HepG2 (cell line): ENCODE measurements around the gene TTC38. TPM values are rescaled to one million over a fixed set of nuclear protein-coding genes. Genes with fewer than 3 reads are reported as not detected.

ENCODE experiments used
- ATF3 ChIP-seq: sonication (generic); formaldehyde crosslinking; IDR thresholded peaks from 2 replicates; pipeline ENCODE4 v1.4.0; 2020; ENCODE audit warnings: missing genetic modification reagents
- CTCF ChIP-seq: sonication (generic); formaldehyde crosslinking; IDR thresholded peaks from 2 replicates; pipeline ENCODE4 v1.5.0; 2020; ENCODE audit warnings: mild to moderate bottlenecking, missing genetic modification reagents, moderate library complexity
- NFYC ChIP-seq: IDR thresholded peaks from 2 replicates; pipeline ENCODE4 v1.6.1; 2016; ENCODE audit warnings: missing genetic modification reagents, missing compliant biosample characterization
- PBX3 ChIP-seq: sonication (generic); formaldehyde crosslinking; IDR thresholded peaks from 2 replicates; pipeline ENCODE4 v1.8.1; 2023; ENCODE audit warnings: missing genetic modification reagents, inconsistent platforms, borderline replicate concordance
- RARG ChIP-seq: sonication (generic); formaldehyde crosslinking; IDR thresholded peaks from 2 replicates; pipeline ENCODE4 v1.4.0; 2020; ENCODE audit warnings: low read depth, mild to moderate bottlenecking, missing genetic modification reagents
- RELA ChIP-seq: sonication (generic); formaldehyde crosslinking; IDR thresholded peaks from 2 replicates; pipeline ENCODE4 v1.4.0; 2020; ENCODE audit warnings: missing genetic modification reagents
- SMAD1 ChIP-seq: sonication (generic); formaldehyde crosslinking; IDR thresholded peaks from 2 replicates; pipeline ENCODE4 v1.4.0; 2020; ENCODE audit warnings: missing genetic modification reagents, low read depth, mild to moderate bottlenecking, borderline replicate concordance
- SMYD3 ChIP-seq: sonication (generic); formaldehyde crosslinking; IDR thresholded peaks from 2 replicates; pipeline ENCODE4 v1.8.1; 2023; ENCODE audit warnings: mild to moderate bottlenecking, missing genetic modification reagents
- SP140L ChIP-seq: sonication (generic); formaldehyde crosslinking; IDR thresholded peaks from 2 replicates; pipeline ENCODE4 v1.4.0; 2020; ENCODE audit warnings: missing genetic modification reagents, borderline replicate concordance
- STAG1 ChIP-seq: sonication (generic); formaldehyde crosslinking; IDR thresholded peaks from 2 replicates; pipeline ENCODE4 v1.4.0; 2020; ENCODE audit warnings: missing genetic modification reagents
- ZFP91 ChIP-seq: sonication (generic); formaldehyde crosslinking; IDR thresholded peaks from 2 replicates; pipeline ENCODE4 v1.9.0; 2022; ENCODE audit warnings: missing genetic modification reagents, mild to moderate bottlenecking, borderline replicate concordance
- ZNF235 ChIP-seq: sonication (generic); formaldehyde crosslinking; IDR thresholded peaks from 2 replicates; pipeline ENCODE4 v1.8.1; 2023; ENCODE audit warnings: mild to moderate bottlenecking, missing genetic modification reagents, borderline replicate concordance
- ZNF280B ChIP-seq: sonication (generic); formaldehyde crosslinking; IDR thresholded peaks from 2 replicates; pipeline ENCODE4 v1.5.0; 2020; ENCODE audit warnings: missing genetic modification reagents, mild to moderate bottlenecking, borderline replicate concordance
- ZNF296 ChIP-seq: sonication (generic); formaldehyde crosslinking; conservative IDR thresholded peaks from 2 replicates; pipeline ENCODE4 v1.5.0; 2020; ENCODE audit warnings: mild to moderate bottlenecking, missing genetic modification reagents
- ZNF343 ChIP-seq: sonication (generic); formaldehyde crosslinking; IDR thresholded peaks from 2 replicates; pipeline ENCODE4 v1.4.0; 2020; ENCODE audit warnings: mild to moderate bottlenecking, missing genetic modification reagents
- ZNF362 ChIP-seq: sonication (generic); formaldehyde crosslinking; IDR thresholded peaks from 2 replicates; pipeline ENCODE4 v1.4.0; 2020; ENCODE audit warnings: missing genetic modification reagents, mild to moderate bottlenecking, borderline replicate concordance
- ZNF557 ChIP-seq: sonication (generic); formaldehyde crosslinking; IDR thresholded peaks from 2 replicates; pipeline ENCODE4 v1.4.0; 2020; ENCODE audit warnings: missing genetic modification reagents
- ZNF564 ChIP-seq: sonication (generic); formaldehyde crosslinking; IDR thresholded peaks from 2 replicates; pipeline ENCODE4 v1.8.1; 2023; ENCODE audit warnings: mild to moderate bottlenecking, missing genetic modification reagents
- polyA plus RNA-seq, 8 experiments: library from polyadenylated mRNA; depleted of rRNA in 3 of 8; stranded (reverse) in 7 of 8; unstranded in 1 of 8; fragments of >200 nt; fragmentation: Illumina TruSeq in 4 of 8; extraction: Trizol in 4 of 8; gene quantifications; 2 replicates each; pipeline versions ENCODE4 v1.2.1 to v1.2.3, GENCODE V29; 2011 to 2016; ENCODE audit warnings: low read depth in 4 of 8, missing spikeins in 1 of 8, mixed read lengths in 1 of 8; ENCODE audit not compliant: insufficient read depth in 1 of 8
- total RNA-seq, 5 experiments: library from RNA; depleted of rRNA; stranded (reverse); fragments of >200 nt; fragmentation: Illumina TruSeq; extraction: Trizol; gene quantifications; 2 replicates each; pipeline ENCODE4 v1.2.3, GENCODE V29; 2016; ENCODE audit warnings: low read depth in 1 of 5

Gene TTC38
- total and polyA plus RNA-seq, 2 of the 13 experiments (the other 11 are each of a cell fraction or from before 2014, with no cell fraction given): 101 to 105 TPM

- peak; percentile 76; the same call in 1 of the 2 replicates for TF ChIP-seq ZNF564 (CRISPR knock-in tag)
- TF ChIP-seq PBX3: no peak
- peak; percentile 60 for TF ChIP-seq RELA (CRISPR knock-in tag)
- no peak for TF ChIP-seq RARG
- 0 out of 2 replicates have a peak, but pooled peaks have one; percentile 5 for TF ChIP-seq CTCF (CRISPR knock-in tag)
- no peak for TF ChIP-seq ZNF557
- TF ChIP-seq ZFP91: peak; percentile 87; the same call in 1 of the 2 replicates
- TF ChIP-seq SMYD3 (CRISPR knock-in tag): no peak; the same call in 1 of the 2 replicates
- no peak for TF ChIP-seq STAG1
- TF ChIP-seq ZNF362 (CRISPR knock-in tag): 0 out of 2 replicates have a peak, but pooled peaks have one; percentile 28
- peak; percentile 87; the same call in 1 of the 2 replicates for TF ChIP-seq SP140L (CRISPR knock-in tag)
- TF ChIP-seq ZNF280B (CRISPR knock-in tag): no peak
- 0 out of 2 replicates have a peak, but pooled peaks have one; percentile 35 for TF ChIP-seq ZNF235 (CRISPR knock-in tag)
- 0 out of 2 replicates have a peak, but pooled peaks have one; percentile 20 for TF ChIP-seq ATF3 (CRISPR knock-in tag)
- no peak for TF ChIP-seq SMAD1 (CRISPR knock-in tag)
- TF ChIP-seq NFYC: peak; percentile 57; the same call in 1 of the 2 replicates
- no peak; the same call in 1 of the 2 replicates for TF ChIP-seq ZNF343
- TF ChIP-seq ZNF296: no peak
Measured at GRCh38 chr22:46267431-46268279, at the start of gene TTC38 (continued).
